ENCODE measurements around the gene KCNG2.
"Not testable (repeated sequence)": the region's sequence is repeated elsewhere in the genome, so short reads cannot be mapped to it uniquely, and the experiment has no call there.

GRCh38 chr18:79751918-79752578, 45.7 kb upstream of the KCNG2 start:
- not testable (repeated sequence) for TF ChIP-seq EZH2 (IDR thresholded peaks at IDR 0.05; ENCODE audit: low read depth, unreplicated experiment); POLR2AphosphoS5 (IDR thresholded peaks at IDR 0.05; ENCODE audit: low read depth); REST (IDR thresholded peaks at IDR 0.05; ENCODE audit: unreplicated experiment); CTCF (conservative IDR thresholded peaks at IDR 0.05; ENCODE audit: low read depth in 2 of 2); EZH2phosphoT487 (IDR thresholded peaks at IDR 0.05; ENCODE audit: unreplicated experiment); CREB1 (CRISPR knock-in tag; IDR thresholded peaks at IDR 0.05; ENCODE audit: low read depth); ZNF331 (CRISPR knock-in tag; IDR thresholded peaks at IDR 0.05; ENCODE audit: low read depth); ZNF114 (CRISPR knock-in tag; IDR thresholded peaks at IDR 0.05); JUNB (IDR thresholded peaks at IDR 0.05; ENCODE audit: unreplicated experiment); ETS1 (IDR thresholded peaks at IDR 0.05); NANOG (IDR thresholded peaks at IDR 0.05; ENCODE audit: borderline replicate concordance); STAT1 (IDR thresholded peaks at IDR 0.05; ENCODE audit: unreplicated experiment); ZNF462 (CRISPR knock-in tag; IDR thresholded peaks at IDR 0.05)

Measured in GM23338 (cell line).